Measurements from ENCODE around the gene CIB4.

CIB4 gene

GRCh38 chr2:26563686-26564085 lies 77.5 kb downstream of the CIB4 start:
- DNase-seq: no peak

- no peak for DNase-seq
These were observed 78.1 kb downstream of the CIB4 start for GRCh38 chr2:26562811-26563645.

- DNase-seq: peak; percentile 59
These were observed 79.0 kb downstream of the CIB4 start for GRCh38 chr2:26561918-26562810.

GRCh38 chr2:26561376-26561775 lies 79.8 kb downstream of the CIB4 start:
- no peak for DNase-seq

GRCh38 chr2:26560892-26561291 lies 80.3 kb downstream of the CIB4 start:
- DNase-seq: no peak

- no peak for DNase-seq
These were observed 81.6 kb downstream of the CIB4 start for GRCh38 chr2:26559556-26559955.

- no peak for DNase-seq
These were observed 82.1 kb downstream of the CIB4 start for GRCh38 chr2:26559044-26559405.

- no peak for DNase-seq
These were observed 82.7 kb downstream of the CIB4 start for GRCh38 chr2:26558271-26559043.

GRCh38 chr2:26557244-26557925 lies 83.8 kb downstream of the CIB4 start:
- DNase-seq: no peak

- no peak for DNase-seq
These were observed 84.6 kb downstream of the CIB4 start for GRCh38 chr2:26556309-26557243.

- peak; percentile 37 for DNase-seq
These were observed 85.7 kb downstream of the CIB4 start for GRCh38 chr2:26555246-26556133.

- DNase-seq: no peak
These were observed 88.4 kb downstream of the CIB4 start for GRCh38 chr2:26552641-26553374.

- DNase-seq: no peak
These were observed 90.7 kb downstream of the CIB4 start for GRCh38 chr2:26550276-26551015.

- DNase-seq: no peak
These were observed 98.3 kb downstream of the CIB4 start for GRCh38 chr2:26542676-26543505.

- no peak for DNase-seq
These were observed 99.0 kb downstream of the CIB4 start for GRCh38 chr2:26542194-26542455.

- DNase-seq: no peak
These were observed 99.6 kb downstream of the CIB4 start for GRCh38 chr2:26541401-26542193.

GRCh38 chr2:26540961-26541360 lies 100.2 kb downstream of the CIB4 start:
- no peak for DNase-seq

Measured in hematopoietic multipotent progenitor cell treated with erythropoietin and hydrocortisone succinate and interleukin-3 and kit ligand, for 6 days (in vitro differentiated cells).